ENCODE measurements around the gene NSDHL.

- no peak for TF ChIP-seq POLR2AphosphoS5 (IDR thresholded peaks at IDR 0.05; ENCODE audit: borderline replicate concordance, low read depth, low read length)
- no peak for TF ChIP-seq EZH2 (IDR thresholded peaks at IDR 0.05)
Observed at GRCh38 chrX:152892499-152892898, 61.6 kb downstream of the NSDHL start.

Data from SK-N-MC (cell line).